Fibroblast of lung (primary cell): Measurements from ENCODE around the gene LILRB2.
"Not testable (repeated sequence)": the region's sequence is repeated elsewhere in the genome, so short reads cannot be mapped to it uniquely, and the experiment has no call there.

Experiments
- EZH2 ChIP-seq: IDR thresholded peaks from 2 replicates; pipeline ENCODE4 v1.5.1; 2012; ENCODE audit warnings: low read length, control low read depth, mild to moderate bottlenecking; ENCODE audit errors: missing control alignments
- TF ChIP-seq, protein P1 (sequence below), 2 donors: IDR thresholded peaks in 1 of 2; conservative IDR thresholded peaks in 1 of 2; 1 replicate in 1 of 2; 2 replicates in 1 of 2; pipeline ENCODE4 v1.5.1; 2011 to 2012; ENCODE audit warnings: low read length in 2 of 2, control low read depth in 1 of 2, inconsistent platforms in 1 of 2, low read depth in 1 of 2, mild to moderate bottlenecking in 1 of 2

DNA sequence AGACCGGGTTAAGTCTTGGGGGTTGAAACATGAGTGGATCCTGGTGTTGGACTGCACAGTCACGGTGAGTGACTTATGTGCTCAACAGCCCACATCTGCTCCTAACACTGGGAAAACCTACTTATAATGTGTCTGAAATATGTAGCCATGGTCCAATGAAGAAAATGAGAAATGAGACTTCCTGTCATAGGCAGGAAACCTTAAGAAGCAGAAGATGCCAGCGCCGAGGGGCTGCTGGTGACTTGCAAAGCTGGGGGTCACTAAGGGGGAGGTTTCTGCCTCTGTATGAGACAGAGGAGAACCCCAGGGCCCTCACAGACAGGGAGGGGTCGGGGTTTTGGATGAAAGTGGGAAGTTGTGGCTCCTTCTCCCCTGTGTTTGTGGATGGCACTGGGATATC, 8.7 kb downstream of the LILRB2 start:
- TF ChIP-seq, protein P1, sequence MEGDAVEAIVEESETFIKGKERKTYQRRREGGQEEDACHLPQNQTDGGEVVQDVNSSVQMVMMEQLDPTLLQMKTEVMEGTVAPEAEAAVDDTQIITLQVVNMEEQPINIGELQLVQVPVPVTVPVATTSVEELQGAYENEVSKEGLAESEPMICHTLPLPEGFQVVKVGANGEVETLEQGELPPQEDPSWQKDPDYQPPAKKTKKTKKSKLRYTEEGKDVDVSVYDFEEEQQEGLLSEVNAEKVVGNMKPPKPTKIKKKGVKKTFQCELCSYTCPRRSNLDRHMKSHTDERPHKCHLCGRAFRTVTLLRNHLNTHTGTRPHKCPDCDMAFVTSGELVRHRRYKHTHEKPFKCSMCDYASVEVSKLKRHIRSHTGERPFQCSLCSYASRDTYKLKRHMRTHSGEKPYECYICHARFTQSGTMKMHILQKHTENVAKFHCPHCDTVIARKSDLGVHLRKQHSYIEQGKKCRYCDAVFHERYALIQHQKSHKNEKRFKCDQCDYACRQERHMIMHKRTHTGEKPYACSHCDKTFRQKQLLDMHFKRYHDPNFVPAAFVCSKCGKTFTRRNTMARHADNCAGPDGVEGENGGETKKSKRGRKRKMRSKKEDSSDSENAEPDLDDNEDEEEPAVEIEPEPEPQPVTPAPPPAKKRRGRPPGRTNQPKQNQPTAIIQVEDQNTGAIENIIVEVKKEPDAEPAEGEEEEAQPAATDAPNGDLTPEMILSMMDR (conservative IDR thresholded peaks at IDR 0.05 in 1 of 2, IDR thresholded peaks at IDR 0.05 in 1 of 2; ENCODE audit: low read depth in 1 of 2, low read length in 2 of 2), result not testable (repeated sequence)
- not testable (repeated sequence) for TF ChIP-seq EZH2
